ENCODE data around the gene BRIX1. TPM values are rescaled to one million over a fixed set of nuclear protein-coding genes. Genes with fewer than 3 reads are reported as not detected.

The BRIX1 gene
- total RNA-seq, 1 experiment from 2014 or later: 76.4 TPM

DNA sequence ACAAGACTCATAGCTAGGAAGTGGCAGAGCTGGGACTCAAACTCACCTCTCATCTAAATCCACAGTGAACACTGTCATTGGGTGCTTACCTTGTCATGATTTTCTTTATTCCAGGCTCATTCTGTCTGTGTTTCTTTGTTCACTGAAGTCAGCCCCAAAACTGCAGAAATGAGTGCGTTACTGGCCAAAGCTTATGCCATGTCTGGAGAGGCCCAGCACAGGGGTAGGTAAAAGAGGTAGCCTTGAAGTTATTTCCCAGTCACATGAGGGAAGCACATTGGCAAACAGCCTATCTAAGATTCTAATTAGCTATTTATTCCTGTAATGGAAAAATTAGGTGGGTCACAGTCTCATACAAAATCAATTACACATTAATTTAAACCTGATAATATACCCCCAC is 46.7 kb upstream of the BRIX1 start:
- Histone ChIP-seq H3K4me2 (ENCODE audit: low read length) (no peak overlapping the region), H3K9me3 (ENCODE audit: control insufficient read depth in 1 of 2, insufficient read depth in 1 of 2, low read depth in 1 of 2, low read length in 2 of 2) (no peaks in the 10 kb centered on the region), H3K9me2 (ENCODE audit: insufficient read depth) (no peaks in the 10 kb centered on the region), H3K27me3 (ENCODE audit: insufficient read depth, low read length) (no peaks in the 10 kb centered on the region), H3K79me2 (ENCODE audit: insufficient read depth, low read length) (no peaks in the 10 kb centered on the region), H4K20me1 (ENCODE audit: insufficient read depth) (no peaks in the 10 kb centered on the region), H3K9ac (ENCODE audit: low read length) (no peak overlapping the region), H3K4me3 (replicated peaks in 1 of 2; ENCODE audit: low read depth in 1 of 2, low read length in 2 of 2) (no peak overlapping the region), H2AFZ (ENCODE audit: low read depth, low read length, poor library complexity, severe bottlenecking) (no peak overlapping the region), H3K36me3 (ENCODE audit: control insufficient read depth in 1 of 2, insufficient read depth in 2 of 2, low read length in 2 of 2) (no peaks in the 10 kb centered on the region), H3K4me1 (ENCODE audit: control insufficient read depth in 1 of 2, insufficient read depth in 2 of 2, low read length in 2 of 2) (no peaks in the 10 kb centered on the region), H3K27ac (ENCODE audit: low read depth, low read length) (no peak overlapping the region)
- no peak for ATAC-seq
- DNase-seq (ENCODE audit: low read depth, low spot score): no peak
- POLR2A ChIA-PET: no interaction called here
- RAD21 ChIA-PET (ENCODE audit: low non-redundant PET in 1 of 2, low total read pairs in 2 of 2, uncharacterized antibody in 2 of 2, unreplicated experiment in 2 of 2): no interaction called here
- CTCF ChIA-PET: no interaction called here
- intact Hi-C loops (cut with micrococcal nuclease): no loop called here
- no TSS peak for BruUV-seq (replicated peaks)
- no peak for TF ChIP-seq CEBPB (IDR thresholded peaks at IDR 0.05; ENCODE audit: low read depth)

DNA sequence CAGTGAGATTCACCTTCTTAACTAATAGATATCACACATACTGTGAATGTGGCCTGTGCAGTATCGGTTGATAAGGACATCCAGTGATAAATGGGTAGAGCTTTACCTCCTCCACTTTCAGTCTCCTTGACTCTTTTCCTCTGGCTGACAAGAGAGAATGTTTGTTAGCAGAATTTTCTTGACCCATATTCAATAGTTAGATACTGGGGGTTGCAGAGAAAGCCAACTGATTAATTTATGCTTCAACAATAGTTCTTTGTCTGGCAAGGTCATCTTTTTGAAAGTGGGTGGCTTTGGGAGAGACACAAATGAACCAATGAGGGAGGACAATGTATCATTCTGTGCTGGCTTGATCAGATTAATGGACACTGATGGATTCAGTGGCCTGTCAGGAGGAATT is 46.3 kb upstream of the BRIX1 start:
- Histone ChIP-seq H3K27me3 (ENCODE audit: insufficient read depth, low read length) (no peaks in the 10 kb centered on the region), H3K79me2 (ENCODE audit: insufficient read depth, low read length) (no peaks in the 10 kb centered on the region), H3K9ac (ENCODE audit: low read length) (no peak overlapping the region), H3K27ac (ENCODE audit: low read depth, low read length) (no peak overlapping the region), H2AFZ (ENCODE audit: low read depth, low read length, poor library complexity, severe bottlenecking) (no peak overlapping the region), H3K9me3 (ENCODE audit: control insufficient read depth in 1 of 2, insufficient read depth in 1 of 2, low read depth in 1 of 2, low read length in 2 of 2) (no peaks in the 10 kb centered on the region), H3K4me1 (ENCODE audit: control insufficient read depth in 1 of 2, insufficient read depth in 2 of 2, low read length in 2 of 2) (no peaks in the 10 kb centered on the region), H4K20me1 (ENCODE audit: insufficient read depth) (no peaks in the 10 kb centered on the region), H3K4me2 (ENCODE audit: low read length) (no peak overlapping the region), H3K9me2 (ENCODE audit: insufficient read depth) (no peaks in the 10 kb centered on the region), H3K4me3 (replicated peaks in 1 of 2; ENCODE audit: low read depth in 1 of 2, low read length in 2 of 2) (no peak overlapping the region), H3K36me3 (ENCODE audit: control insufficient read depth in 1 of 2, insufficient read depth in 2 of 2, low read length in 2 of 2) (no peaks in the 10 kb centered on the region)
- ChIA-PET CTCF (no interaction called here), POLR2A (no interaction called here), RAD21 (ENCODE audit: low non-redundant PET in 1 of 2, low total read pairs in 2 of 2, uncharacterized antibody in 2 of 2, unreplicated experiment in 2 of 2) (no interaction called here)
- no peak for ATAC-seq
- DNase-seq (ENCODE audit: low read depth, low spot score): no peak
- intact Hi-C loops (cut with micrococcal nuclease): no loop called here
- no TSS peak for BruUV-seq (replicated peaks)
- TF ChIP-seq SIN3A (IDR thresholded peaks at IDR 0.05; ENCODE audit: low read depth) (no peak), EZH2phosphoT487 (IDR thresholded peaks at IDR 0.05; ENCODE audit: borderline replicate concordance) (no peak), CBX3 (IDR thresholded peaks at IDR 0.05; ENCODE audit: low read depth) (no peak), ZFX (IDR thresholded peaks at IDR 0.05) (no peak), ZNF274 (IDR thresholded peaks at IDR 0.05; ENCODE audit: low read depth, low read length) (no peak), JUND (IDR thresholded peaks at IDR 0.05) (no peak), RAD21 (IDR thresholded peaks at IDR 0.05; ENCODE audit: low read depth) (no peak), EZH2 (IDR thresholded peaks at IDR 0.05) (no peak), SP1 (IDR thresholded peaks at IDR 0.05; ENCODE audit: low read depth) (no peak), YY1 (IDR thresholded peaks at IDR 0.05; ENCODE audit: extremely low read depth, insufficient replicate concordance, low read depth, low read length) (no peak), SRF (IDR thresholded peaks at IDR 0.05; ENCODE audit: low read depth) (no peak), TCF7L2 (IDR thresholded peaks at IDR 0.05; ENCODE audit: borderline replicate concordance, extremely low read depth, insufficient read depth, insufficient read length) (no peak)
- TF ChIP-seq, protein P1, sequence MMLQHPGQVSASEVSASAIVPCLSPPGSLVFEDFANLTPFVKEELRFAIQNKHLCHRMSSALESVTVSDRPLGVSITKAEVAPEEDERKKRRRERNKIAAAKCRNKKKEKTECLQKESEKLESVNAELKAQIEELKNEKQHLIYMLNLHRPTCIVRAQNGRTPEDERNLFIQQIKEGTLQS (IDR thresholded peaks at IDR 0.05): no peak
- TF ChIP-seq, protein P2, sequence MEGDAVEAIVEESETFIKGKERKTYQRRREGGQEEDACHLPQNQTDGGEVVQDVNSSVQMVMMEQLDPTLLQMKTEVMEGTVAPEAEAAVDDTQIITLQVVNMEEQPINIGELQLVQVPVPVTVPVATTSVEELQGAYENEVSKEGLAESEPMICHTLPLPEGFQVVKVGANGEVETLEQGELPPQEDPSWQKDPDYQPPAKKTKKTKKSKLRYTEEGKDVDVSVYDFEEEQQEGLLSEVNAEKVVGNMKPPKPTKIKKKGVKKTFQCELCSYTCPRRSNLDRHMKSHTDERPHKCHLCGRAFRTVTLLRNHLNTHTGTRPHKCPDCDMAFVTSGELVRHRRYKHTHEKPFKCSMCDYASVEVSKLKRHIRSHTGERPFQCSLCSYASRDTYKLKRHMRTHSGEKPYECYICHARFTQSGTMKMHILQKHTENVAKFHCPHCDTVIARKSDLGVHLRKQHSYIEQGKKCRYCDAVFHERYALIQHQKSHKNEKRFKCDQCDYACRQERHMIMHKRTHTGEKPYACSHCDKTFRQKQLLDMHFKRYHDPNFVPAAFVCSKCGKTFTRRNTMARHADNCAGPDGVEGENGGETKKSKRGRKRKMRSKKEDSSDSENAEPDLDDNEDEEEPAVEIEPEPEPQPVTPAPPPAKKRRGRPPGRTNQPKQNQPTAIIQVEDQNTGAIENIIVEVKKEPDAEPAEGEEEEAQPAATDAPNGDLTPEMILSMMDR (IDR thresholded peaks at IDR 0.05 in 2 of 3, conservative IDR thresholded peaks at IDR 0.05 in 1 of 3; ENCODE audit: borderline replicate concordance in 1 of 3, insufficient read depth in 1 of 3, low read depth in 2 of 3, low read length in 2 of 3): no peak
- TF ChIP-seq, protein P3, sequence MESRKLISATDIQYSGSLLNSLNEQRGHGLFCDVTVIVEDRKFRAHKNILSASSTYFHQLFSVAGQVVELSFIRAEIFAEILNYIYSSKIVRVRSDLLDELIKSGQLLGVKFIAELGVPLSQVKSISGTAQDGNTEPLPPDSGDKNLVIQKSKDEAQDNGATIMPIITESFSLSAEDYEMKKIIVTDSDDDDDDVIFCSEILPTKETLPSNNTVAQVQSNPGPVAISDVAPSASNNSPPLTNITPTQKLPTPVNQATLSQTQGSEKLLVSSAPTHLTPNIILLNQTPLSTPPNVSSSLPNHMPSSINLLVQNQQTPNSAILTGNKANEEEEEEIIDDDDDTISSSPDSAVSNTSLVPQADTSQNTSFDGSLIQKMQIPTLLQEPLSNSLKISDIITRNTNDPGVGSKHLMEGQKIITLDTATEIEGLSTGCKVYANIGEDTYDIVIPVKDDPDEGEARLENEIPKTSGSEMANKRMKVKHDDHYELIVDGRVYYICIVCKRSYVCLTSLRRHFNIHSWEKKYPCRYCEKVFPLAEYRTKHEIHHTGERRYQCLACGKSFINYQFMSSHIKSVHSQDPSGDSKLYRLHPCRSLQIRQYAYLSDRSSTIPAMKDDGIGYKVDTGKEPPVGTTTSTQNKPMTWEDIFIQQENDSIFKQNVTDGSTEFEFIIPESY (IDR thresholded peaks at IDR 0.05; ENCODE audit: extremely low read depth, insufficient replicate concordance, low read length): no peak
- TF ChIP-seq, protein P4, sequence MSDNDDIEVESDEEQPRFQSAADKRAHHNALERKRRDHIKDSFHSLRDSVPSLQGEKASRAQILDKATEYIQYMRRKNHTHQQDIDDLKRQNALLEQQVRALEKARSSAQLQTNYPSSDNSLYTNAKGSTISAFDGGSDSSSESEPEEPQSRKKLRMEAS (IDR thresholded peaks at IDR 0.05): no peak

All from HCT116 (cell line).